AG20443 (cell line): ENCODE measurements around the gene GNAI2.
"Not testable (repeated sequence)": the region's sequence is repeated elsewhere in the genome, so short reads cannot be mapped to it uniquely, and the experiment has no call there.

Experiments
- DNase-seq: peaks from one replicate; pipeline ENCODE4 v3.0.0; 2012; ENCODE audit warnings: low spot score, mixed read lengths

Gene GNAI2

DNA sequence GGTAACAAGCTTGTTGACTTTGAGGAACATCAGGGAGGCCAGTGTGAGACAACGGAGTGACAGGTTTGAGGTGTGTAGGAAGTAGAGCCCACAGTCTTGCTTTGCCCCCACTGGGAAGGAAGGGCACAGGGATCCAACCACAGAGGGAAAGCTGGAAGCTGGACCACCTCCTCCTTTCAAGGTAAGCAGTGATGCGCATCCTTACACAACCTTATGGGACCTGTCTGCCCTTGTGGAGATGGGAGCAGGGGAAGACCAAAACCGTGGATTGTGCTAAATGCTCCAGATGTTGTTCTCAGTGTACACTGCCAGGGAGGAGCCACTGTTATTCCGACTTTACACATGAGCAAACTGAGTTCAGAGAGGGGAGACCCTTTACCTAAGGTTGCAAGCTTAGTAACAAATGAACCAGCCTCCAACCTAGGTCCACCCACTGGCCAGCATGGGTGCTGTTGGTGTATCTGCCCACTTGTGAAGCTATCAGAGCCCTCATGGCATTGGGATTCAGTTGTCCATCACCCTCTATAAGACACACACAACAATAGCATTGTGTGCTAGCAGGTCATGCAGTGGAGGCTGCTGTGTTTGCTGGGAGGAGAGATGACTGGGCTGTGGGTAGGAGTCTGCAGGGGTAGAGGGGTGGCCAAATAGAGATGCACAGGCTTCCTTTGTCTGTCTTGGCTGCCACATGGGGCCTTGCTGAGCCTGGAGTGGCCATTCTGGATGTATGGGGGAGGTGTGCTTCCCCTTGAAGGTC lies 42.3 kb downstream of the GNAI2 start:
- no peak for DNase-seq

DNA sequence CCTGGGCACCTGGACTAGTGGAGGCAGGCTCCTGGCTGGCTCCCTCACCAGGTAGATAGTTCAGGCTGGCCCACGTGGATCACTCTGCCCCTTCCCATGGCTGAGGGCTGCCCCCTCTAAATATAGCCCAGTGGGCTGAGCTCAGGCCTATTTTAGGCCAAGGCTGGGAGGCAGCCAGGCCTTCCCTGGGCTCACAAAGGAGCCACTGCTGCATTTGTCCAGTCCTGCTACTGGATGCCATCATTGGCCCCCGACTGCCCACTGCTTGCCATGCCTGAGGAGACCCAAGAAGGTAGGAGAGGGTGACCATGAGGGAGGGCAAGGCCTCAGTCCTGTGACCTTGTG lies 42.8 kb downstream of the GNAI2 start, which contains the start of gene LSMEM2:
Gene LSMEM2, plus strand, starts transcription at position 208 of the 345 bp plus-strand sequence. Its CDS starts 27 bp downstream, at position 235.
- DNase-seq: no peak

DNA sequence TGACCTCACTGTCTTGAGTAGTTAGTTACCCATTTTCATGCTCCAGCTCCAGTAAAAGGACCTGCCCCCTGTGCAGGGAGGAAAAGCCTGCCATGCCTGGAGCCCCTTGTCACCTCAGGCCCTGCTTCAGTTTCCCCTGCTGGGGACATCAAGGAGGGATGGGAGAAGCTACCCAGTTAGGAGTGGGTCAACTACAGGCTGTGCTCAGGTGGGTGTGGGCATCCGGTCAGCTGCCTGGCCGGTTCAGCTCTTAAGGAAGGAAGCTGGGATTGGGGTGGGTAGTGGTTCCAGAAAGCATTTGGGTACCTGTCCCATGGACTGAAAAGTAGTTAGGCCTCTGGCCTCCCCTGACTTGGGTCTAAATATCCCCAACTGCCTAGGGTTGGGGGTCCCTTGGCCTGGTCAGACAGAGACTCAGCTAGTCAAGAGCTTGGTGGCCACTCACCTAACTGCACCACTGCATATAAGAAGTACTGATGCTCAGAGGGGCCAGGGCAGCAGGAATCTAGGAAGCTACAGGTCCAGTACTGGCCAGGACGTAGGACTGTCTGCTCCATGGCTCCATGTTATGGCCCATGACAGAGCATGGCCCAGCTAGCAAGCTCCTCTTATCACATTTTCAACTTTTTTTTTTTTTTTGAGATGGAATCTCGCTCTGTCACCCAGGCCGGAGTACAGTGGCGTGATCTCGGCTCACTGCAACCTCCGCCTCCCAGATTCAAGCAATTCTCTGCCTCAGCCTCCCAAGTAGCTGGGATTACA lies 43.4 kb downstream of the GNAI2 start:
- no peak for DNase-seq

DNA sequence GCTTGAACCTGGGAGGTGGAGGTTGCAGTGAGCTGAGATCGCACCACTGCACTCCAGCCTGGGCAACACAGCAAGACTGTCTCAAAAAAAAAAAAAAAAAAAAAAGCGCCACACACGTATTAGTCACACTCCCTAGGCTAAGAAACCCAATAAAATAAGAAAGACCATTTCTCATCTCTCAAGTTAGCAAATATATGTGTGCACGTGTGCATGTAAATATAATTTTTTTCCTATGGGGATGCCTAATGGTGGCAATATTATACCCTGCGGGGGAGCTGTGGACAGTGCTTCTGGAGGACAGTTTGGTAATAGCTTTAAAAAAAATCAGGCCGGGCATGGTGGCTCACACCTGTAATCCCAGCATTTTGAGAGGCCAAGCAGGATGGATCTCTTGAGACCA lies 48.1 kb downstream of the GNAI2 start:
- not testable (repeated sequence) for DNase-seq

DNA sequence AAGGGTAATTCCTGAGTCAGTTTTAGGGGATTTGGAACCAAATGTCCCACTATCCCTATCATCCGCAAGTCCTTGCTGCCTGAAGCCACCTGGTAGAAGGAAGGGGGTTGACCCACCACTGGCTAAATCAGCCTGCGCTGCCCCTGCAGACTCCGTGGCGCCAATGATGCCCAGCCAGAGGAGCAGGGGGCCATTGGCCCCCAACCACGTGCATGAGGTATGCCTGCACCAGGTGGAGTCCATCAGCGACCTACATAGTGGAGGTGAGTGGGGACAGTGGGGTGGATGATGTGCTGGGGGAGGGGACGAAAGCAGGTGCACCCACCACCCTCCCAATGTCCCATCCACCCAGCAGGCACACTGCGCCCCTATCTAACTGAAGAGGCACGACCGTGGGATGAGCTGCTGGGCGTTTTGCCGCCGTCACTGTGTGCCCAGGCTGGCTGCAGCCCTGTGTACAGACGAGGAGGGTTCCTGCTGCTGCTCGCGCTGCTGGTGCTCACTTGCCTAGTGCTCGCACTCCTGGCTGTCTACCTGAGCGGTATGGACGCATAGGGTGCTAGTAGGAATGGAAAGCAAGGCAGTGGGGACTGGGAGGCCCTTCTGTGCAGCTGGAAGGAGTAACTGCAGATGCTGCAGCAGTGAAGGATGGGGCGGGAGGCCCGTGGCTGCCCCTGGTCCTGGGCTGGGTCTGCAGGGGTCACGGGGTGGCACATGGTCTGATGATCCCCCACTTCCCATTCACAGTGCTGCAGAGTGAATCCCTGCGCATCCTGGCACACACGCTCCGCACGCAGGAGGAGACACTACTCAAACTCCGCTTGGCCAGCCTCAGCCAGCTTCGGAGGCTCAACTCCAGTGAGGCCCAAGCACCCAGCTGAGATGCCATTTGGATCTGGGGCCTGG lies 50.6 kb downstream of the GNAI2 start:
- DNase-seq: no peak

DNA sequence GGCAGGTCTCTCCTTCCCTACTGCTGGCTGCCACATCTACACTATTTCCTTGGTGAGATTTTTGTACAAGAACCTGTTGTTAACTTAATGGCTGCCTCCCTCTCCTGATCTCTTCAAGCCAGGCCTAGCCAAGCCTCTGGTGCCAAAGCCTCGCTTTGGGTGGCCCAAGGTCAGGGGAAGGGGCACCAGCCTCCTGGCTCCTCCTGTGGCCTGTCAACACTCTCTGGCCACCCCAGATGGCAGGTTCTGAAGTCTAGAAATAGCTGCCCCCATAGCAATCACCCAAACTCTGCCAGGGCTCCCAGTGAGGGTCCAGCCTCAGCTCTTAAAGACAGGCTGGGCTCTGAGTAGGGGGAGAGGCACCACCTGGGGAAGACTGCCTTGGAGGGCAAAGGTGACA lies 51.3 kb downstream of the GNAI2 start:
- DNase-seq: no peak

DNA sequence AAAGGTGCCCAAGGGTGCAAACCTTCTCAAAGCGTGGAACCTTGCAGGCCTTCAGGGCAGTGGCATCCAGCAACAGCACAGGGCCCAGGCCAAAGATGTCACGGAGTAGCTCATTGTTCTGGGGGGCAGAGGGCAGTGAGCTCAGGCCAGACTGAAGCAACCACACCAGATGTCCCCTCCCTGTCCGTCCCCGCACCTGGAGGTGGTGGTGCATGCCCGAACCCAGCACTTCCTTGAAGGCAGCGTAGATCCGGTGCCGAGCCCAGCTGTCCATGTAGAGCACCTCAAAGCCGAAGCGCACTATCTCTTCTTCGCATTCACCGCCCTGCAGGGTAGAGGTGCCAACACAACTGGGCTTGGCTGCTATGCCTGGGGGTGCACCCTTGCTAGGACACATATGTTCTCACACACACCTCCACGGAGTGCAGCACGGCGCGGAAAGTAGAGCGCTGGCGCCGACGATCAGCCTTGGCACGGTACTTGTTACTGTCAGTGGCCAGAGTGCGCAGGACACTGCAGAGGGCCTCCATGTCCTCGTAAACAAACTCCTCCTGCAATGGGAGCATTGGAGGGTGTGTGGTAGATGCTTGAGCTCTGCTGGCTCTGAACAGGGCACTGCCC lies 52.5 kb downstream of the GNAI2 start:
- no peak for DNase-seq

DNA sequence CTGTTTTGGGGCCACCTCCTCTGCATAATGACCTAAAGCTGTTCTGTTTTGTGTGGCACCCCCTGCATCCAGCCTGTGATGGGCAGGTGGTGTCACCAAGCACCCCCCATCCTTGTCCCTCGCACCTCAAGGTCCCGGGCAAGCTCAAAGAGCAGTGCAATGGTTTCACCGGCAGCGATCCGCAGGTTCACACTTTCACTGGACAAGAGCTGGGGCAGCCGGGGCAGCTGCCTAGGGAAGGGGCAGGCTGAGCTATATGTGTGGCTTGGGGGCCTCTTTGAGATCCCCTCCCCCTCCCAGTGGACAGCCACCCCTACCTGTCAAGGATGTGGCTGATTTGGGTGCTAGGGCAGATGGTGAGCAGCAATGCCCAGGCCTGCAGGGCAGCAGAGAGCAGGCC lies 53.1 kb downstream of the GNAI2 start:
- no peak for DNase-seq

DNA sequence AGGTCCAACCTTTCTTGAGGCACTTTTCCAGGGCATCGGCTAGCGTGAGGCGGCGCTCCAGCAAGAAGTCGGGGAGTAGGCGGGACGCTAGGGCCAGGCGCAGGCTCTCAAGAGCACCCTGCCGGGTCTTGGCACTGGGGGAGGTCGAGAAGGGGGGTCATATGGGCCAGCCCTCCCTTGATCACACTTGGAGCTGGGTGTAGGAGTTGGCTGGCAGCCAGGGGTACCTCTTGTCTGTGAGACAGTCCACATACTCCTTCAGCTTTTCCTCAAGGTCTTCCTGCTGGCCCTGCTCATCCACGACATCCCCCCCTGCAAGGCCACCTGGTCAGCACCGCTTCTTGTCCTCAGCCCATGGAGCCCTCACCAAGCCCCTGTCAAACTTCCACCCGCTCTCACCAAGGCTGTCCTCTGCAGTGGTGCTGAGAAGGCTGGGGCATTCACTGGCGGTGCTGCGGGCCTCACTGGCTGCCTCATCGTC lies 54.2 kb downstream of the GNAI2 start:
- no peak for DNase-seq

DNA sequence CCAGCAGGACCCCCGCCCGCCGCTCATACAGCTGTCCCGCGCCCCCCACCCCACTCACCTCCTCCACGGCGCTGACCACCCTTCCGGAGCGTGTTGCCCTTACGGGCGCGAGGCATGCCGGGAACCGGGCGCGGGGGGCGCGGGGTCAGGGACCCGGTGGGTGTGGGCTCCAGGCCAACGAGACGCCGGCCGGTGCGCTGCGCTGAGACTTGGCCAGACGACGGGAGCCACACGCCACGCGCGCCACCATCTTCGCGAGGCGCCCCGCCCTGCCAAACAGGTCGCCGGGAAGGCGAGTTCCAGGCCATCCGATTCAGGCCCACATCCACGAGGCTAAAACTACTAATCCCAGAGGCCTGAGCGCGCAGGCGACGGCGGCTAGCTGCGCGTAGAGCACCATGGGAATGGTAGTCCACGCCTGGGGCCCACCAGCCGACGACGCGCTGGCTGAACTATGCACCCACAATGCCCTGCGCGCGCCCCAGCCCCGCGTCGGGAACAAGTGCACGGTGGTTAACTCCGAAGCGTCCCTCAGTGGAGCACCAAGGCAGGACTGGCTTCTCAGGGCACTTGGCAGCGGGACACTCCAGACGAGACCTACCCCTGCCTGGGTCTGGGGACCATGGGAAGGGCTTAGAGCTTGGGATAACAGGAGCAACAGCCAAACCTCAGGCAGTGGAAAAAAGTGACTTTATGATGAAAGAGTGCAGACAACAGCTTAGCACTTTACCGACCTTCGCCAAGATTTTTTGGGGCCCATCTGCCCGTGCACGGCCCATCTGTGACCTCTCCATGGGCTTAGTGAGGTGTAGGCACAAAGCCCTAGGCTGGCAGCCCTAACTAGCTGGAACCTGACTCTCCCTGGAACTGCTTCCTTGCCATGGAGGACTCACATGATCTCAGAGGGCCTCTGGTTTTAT lies 56.4 kb downstream of the GNAI2 start, which contains the start of gene IFRD2:
Gene IFRD2, minus strand, starts transcription at position 271 of the 920 bp plus-strand sequence. Its CDS starts 155 bp downstream, at position 116.
- DNase-seq: peak; percentile 96

DNA sequence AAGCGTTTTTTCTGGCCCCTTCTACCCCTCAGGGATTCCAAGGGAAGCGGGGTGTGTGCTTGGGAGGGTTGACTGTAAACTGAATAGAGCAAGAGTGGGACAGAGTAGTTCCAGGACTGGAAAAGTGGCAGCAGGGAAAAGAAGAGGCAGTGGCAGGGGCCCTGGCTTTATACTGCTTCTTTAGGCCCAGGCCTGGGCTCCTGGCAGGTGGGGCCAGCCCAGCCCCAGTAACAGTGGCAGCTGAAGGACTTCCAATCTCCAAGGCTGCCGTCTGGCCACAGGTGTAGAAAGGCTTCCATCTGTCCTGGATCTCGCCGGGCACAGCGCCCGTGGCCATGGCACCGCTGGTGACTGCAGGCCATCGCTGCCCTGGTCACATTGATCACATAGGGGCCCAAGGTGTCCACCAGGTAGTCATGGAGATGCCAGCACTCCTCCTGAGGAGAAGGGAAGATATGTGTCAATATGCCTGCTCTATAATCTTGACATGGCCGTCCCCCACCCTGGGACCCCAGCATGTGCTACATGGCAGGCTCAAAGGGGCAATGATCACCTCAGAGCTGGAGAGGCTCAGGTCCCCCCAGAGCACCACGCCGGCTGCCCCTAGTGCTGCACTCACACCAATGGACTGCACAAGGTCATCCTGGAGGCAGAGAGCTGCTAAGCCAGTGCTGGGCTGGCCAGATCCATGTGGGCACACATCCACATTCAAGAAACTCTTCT lies 57.2 kb downstream of the GNAI2 start:
- DNase-seq: no peak

DNA sequence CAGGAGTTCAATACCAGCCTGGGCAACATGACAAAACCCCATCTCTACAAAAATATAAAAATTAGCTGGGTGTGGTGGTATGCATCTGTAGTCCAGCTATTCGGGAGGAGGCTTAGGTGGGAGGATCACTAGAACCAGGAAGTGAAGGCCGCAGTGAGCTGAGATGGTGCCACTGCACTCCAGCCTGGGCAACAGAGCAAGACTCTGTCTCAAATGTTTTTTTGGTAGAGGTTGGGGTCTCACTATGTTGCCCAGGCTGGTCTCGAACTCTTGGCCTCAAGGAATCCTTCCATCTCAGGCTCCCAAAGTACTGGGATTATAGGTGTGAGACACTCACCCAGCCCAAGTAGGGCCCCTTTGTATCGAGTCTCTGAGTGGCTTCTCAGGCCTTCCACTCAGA lies 58.1 kb downstream of the GNAI2 start:
- DNase-seq: no peak

DNA sequence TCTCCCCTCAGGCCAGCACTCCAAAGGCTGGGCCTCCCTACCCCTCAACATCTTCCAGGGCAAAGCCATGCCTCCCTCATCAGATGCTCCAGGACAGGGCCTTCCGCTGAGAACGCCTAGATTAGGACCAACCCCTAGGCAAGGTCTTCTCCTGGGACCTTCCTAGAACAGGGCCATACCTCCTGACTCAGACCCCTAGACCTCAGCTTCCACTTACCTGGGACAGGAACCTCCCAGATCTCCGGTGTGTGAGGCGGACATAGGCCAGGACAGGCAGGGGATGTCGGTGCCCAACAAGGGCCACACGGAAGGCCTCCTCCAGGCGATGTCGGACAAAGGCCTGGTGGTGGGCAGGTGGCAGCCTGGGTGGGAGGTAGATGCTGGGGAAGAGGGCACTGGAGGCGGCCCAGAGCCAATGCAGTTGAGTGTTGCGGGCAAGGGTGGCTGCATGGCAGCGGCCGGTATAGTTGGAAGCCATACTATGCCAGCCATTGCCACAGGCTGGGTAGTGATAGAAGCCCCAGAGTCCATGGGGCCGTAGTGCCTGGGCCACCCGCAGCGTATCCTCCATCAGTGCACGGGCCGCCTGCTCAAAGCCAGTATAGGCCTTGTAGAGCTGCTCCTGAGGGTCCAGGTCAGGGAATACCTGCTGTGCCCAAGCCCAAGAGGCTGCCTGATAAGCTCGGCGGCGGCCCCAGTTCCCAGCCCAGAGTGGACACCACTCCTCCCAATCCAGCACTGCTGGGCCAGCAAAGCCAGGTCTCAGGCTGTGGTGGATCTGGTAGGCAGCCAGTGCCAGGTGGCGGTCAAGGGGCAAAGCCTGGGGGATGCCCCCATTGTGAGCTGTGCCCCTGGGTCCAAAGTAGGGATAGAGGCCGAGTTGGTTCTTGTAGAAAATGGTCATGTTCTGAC lies 58.7 kb downstream of the GNAI2 start:
- DNase-seq: no peak

DNA sequence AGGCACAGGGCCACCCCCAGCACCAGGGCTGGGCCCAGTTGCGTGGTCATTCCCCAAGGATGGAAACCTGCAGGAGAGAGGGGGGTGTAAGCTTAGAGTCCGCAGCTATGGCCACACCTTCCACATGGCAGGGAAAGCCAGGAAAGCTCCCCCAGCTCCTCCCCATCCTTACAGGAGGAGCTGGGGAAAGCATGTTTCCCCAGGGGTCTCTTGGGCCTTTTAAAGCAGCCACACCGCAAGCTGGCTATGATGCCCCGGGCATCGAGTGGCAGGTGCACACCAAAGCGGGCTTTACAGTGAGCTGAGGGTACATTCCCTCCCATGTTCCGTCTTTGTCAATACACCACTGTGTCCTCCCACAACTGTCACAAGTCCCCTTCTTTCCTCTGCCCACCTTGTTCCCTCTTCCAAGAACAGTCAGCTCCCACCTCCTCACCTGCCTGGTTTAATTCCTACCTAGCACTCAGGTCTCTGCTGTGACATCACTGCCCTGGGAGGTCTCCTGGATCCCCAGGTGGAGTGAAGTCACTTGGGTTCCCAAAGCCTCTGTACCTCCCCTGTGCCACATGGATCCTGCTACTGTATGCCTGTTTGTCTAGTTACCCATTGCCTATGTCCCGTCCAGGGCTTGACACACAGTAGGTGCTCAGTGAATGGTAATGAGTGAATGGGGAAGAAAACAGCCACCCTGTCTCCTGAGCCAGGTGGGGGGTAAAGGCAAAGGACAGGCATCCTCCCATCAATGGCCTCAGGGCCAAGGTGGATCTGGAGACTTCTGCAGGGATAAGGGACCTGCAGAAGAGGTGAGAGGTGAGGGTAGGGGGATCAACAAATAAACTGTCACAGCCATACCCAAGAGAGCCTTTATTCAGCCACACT lies 59.8 kb downstream of the GNAI2 start:
- DNase-seq: no peak

DNA sequence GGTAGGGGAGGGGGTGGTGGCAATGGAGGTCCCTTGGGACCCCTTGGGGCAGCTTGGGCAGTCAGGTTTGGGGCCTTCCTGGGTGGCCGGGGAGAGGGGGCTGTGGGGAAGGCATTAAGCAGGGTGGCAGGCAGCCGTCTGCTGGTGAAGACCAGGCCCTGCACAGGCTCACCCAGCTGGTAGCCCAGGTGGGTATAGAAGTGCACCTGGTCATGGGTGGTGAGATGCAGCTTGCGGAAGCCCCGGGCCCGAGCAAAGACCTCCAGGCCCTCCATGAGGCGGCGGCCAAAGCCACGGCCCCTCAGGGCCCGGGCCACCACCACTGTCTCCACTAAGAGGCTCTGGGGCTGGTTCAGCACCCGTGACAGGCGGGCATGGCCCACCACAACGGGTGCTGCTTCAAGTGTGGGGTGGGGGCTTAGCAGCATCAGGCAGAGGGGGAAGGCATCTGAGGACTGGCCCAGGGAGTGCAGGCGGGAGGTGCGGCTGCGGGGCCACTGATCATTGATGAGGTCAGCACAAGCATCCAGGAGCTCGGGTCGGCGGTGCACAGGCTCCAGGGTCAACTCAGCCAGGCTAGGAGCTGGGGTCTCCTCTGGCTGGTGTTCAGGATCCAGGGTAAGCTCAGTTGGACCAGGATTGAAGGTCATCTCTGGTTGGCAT lies 60.8 kb downstream of the GNAI2 start:
- no peak for DNase-seq

DNA sequence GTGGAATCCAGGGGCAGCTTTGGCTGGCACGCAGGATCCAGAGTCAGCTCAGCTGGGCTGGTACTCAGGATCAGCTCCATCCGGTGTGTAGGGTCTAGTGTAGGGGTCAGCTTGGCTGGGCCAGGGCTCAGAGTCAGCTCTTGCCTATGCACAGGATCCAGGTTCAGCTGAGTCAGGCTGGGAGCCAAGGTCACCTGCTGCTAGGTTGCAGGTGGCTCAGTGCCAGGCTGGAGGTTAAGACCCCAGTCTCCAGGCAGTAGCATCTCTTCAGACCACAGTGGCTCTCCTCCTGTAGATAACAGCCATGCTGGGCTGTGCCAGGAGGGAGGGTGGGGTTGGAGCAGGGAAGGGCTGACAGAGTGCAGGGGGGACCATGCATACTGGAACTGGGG lies 61.4 kb downstream of the GNAI2 start:
- DNase-seq: no peak
